B cell (primary cell): ENCODE results near the gene PLXNA3. TPM values are rescaled to one million over a fixed set of nuclear protein-coding genes. Genes with fewer than 3 reads are reported as not detected.

Source experiments
- ATAC-seq: fragments of 200-7000 bp; cut with Tn5 transposase; one replicate; pipeline ENCODE4 v1.10.0; 2021; ENCODE audit warnings: low read depth, mild to moderate bottlenecking, moderate number of reproducible peaks, moderate library complexity
- CTCF ChIA-PET: fragments of 350-600 bp; sonication (Branson Sonifier 250); formaldehyde crosslinking; loops from one replicate; lab custom pipeline; 2021; ENCODE audit warnings: antibody characterized with exemption, inconsistent platforms; lab: Charles Lee
- POLR2A ChIA-PET: fragments of 350-600 bp; sonication (Branson Sonifier 250); formaldehyde crosslinking; loops from one replicate; lab custom pipeline; 2021; ENCODE audit warnings: antibody characterized with exemption; lab: Charles Lee
- DNase-seq: peaks from one replicate; pipeline ENCODE4 v3.0.0; 2013
- H2AFZ ChIP-seq: 2 replicates; pipeline ENCODE4 v1.6.1; 2012; ENCODE audit warnings: mild to moderate bottlenecking, low read depth, low read length; ENCODE audit not compliant: insufficient read depth, poor library complexity, severe bottlenecking
- H3K27ac ChIP-seq, 2 donors: 1 replicate in 1 of 2; 2 replicates in 1 of 2; pipeline ENCODE4 v1.5.1; 2012 to 2013; ENCODE audit warnings: low read length in 2 of 2, mild to moderate bottlenecking in 2 of 2, moderate library complexity in 1 of 2
- H3K27me3 ChIP-seq, 4 experiments: fragments of 200-600 bp in 1 of 4; sonication (generic) in 1 of 4; replicated peaks in 1 of 4; 1 replicate in 2 of 4; 2 replicates in 2 of 4; pipeline versions ENCODE4 v1.6.1 to v1.7.0; 2013 to 2016; ENCODE audit warnings: low read length in 3 of 4, mild to moderate bottlenecking in 2 of 4, mixed read lengths in 1 of 4, moderate library complexity in 1 of 4; ENCODE audit not compliant: insufficient read depth in 4 of 4, control insufficient read depth in 3 of 4; ENCODE audit errors: control extremely low read depth in 1 of 4
- H3K36me3 ChIP-seq, 2 experiments: replicated peaks in 1 of 2; 1 replicate in 1 of 2; 2 replicates in 1 of 2; pipeline versions ENCODE4 v1.6.1 to v1.7.1; 2013; ENCODE audit warnings: low read length in 1 of 2; ENCODE audit not compliant: insufficient read depth in 2 of 2, control insufficient read depth in 1 of 2; ENCODE audit errors: control extremely low read depth in 1 of 2, extremely low read depth in 1 of 2
- H3K4me1 ChIP-seq, 2 donors: fragments of 200-600 bp in 1 of 2; sonication (generic) in 1 of 2; 1 replicate in 1 of 2; 2 replicates in 1 of 2; pipeline versions ENCODE4 v1.5.1 to v1.6.1; 2013 to 2017; ENCODE audit warnings: low read length in 2 of 2; ENCODE audit not compliant: control insufficient read depth in 2 of 2, insufficient read depth in 2 of 2
- H3K4me2 ChIP-seq: replicated peaks from 2 replicates; pipeline ENCODE3; 2012; ENCODE audit warnings: mild to moderate bottlenecking, low read depth, low read length; ENCODE audit not compliant: poor library complexity, severe bottlenecking
- H3K4me3 ChIP-seq, 5 experiments: fragments of 200-600 bp in 1 of 5; sonication (generic) in 1 of 5; 1 replicate in 3 of 5; 2 replicates in 2 of 5; pipeline versions ENCODE4 v1.5.1 to v1.7.0; 2011 to 2016; ENCODE audit warnings: low read length in 4 of 5, mild to moderate bottlenecking in 4 of 5, low read depth in 2 of 5, control low read depth in 1 of 5, moderate library complexity in 1 of 5; ENCODE audit not compliant: insufficient read depth in 1 of 5; ENCODE audit errors: control extremely low read depth in 1 of 5, extremely low read depth in 1 of 5
- H3K79me2 ChIP-seq: fragments of 200-600 bp; sonication (generic); one replicate; pipeline ENCODE4 v1.6.0; 2016; ENCODE audit warnings: low read length; ENCODE audit not compliant: control insufficient read depth, insufficient read depth
- H3K9ac ChIP-seq: fragments of 200-600 bp; sonication (generic); 2 replicates; pipeline ENCODE4 v1.6.1; 2017; ENCODE audit warnings: mild to moderate bottlenecking, low read length, moderate library complexity
- H3K9me3 ChIP-seq, 3 donors: one replicate each; pipeline versions ENCODE4 v1.6.1 to v1.7.1; 2013; ENCODE audit warnings: low read length in 2 of 3; ENCODE audit not compliant: control insufficient read depth in 2 of 3, insufficient read depth in 1 of 3; ENCODE audit errors: control extremely low read depth in 1 of 3
- H4K20me1 ChIP-seq: 2 replicates; pipeline ENCODE4 v1.6.0; 2012; ENCODE audit warnings: mild to moderate bottlenecking, low read length; ENCODE audit not compliant: insufficient read depth, control insufficient read depth, poor library complexity, severe bottlenecking
- H3K27ac Mint-ChIP-seq: one replicate; pipeline ENCODE4 v1.8.0; 2021; ENCODE audit warnings: mixed read lengths
- H3K27me3 Mint-ChIP-seq: one replicate; pipeline ENCODE4 v1.8.0; 2021; ENCODE audit warnings: mixed read lengths
- H3K4me1 Mint-ChIP-seq: one replicate; pipeline ENCODE4 v1.8.0; 2021; ENCODE audit warnings: mixed read lengths
- H3K4me3 Mint-ChIP-seq: one replicate; pipeline ENCODE4 v1.8.0; 2021; ENCODE audit warnings: mixed read lengths
- H3K9me3 Mint-ChIP-seq: one replicate; pipeline ENCODE4 v1.8.0; 2022; ENCODE audit warnings: mixed read lengths; ENCODE audit not compliant: insufficient read depth
- EZH2 ChIP-seq: IDR thresholded peaks from 2 replicates; pipeline ENCODE4 v1.6.1; 2012; ENCODE audit warnings: borderline replicate concordance, low read depth, mild to moderate bottlenecking, moderate library complexity, low read length; ENCODE audit not compliant: insufficient read depth, poor library complexity, severe bottlenecking
- WGBS: methylation state at CpG from one replicate; pipeline ENCODE4 v1.1.5; 2013; ENCODE audit warnings: missing lambda C conversion rate; ENCODE audit not compliant: insufficient coverage; 5-methylcytosine and 5-hydroxymethylcytosine counted together
- intact Hi-C: fragments of 100-400 bp; cut with micrococcal nuclease; formaldehyde crosslinking; loops from one replicate; pipeline ENCODE4 v1.10.0; 2022
- polyA plus RNA-seq: library from polyadenylated mRNA; depleted of rRNA; stranded (reverse); fragments of >200 nt; gene quantifications from 2 replicates; pipeline ENCODE4 v1.2.3, GENCODE V29; 2012
- total RNA-seq, 2 donors: library from RNA; stranded (reverse); fragments of 120-200 nt in 1 of 2; gene quantifications; 1 replicate in 1 of 2; 2 replicates in 1 of 2; pipeline versions ENCODE4 v1.2.3 to v1.2.4, GENCODE V29; 2013 to 2022
- TF ChIP-seq, protein P1 (sequence below): fragments of 200-600 bp; IDR thresholded peaks from one replicate; pipeline ENCODE4 v1.8.0; 2022; ENCODE audit warnings: antibody characterized with exemption, mild to moderate bottlenecking

Gene PLXNA3
- total and polyA plus RNA-seq, 2 donors (not counting 1 experiment from before 2014, with no cell fraction given) = 68.6 to 114 TPM

DNA sequence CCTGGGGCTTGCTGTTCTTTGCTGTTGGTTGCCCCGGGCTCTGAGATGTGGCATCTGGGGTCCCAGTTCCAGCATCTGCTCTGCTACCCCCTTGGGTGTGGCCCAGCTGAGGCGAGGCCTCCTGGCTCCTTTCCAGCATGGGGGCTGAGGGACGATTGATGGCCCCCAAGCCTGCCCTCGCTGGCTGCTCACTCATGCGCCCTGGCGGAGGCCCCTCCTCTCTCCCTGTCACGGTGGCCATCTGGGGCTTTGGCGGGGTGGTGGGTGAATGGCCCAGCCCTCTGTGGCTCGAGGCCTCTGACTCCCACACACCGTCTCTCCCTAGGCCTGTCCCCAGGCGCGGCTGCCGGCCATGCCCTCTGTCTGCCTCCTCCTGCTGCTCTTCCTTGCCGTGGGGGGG lies 1.8 kb downstream of the PLXNA3 start:
- Histone ChIP-seq H3K4me2 (peak overlapping the region; percentile 85), H3K79me2 (peaks cover 22% of the 10 kb centered on the region), H3K9me3 (no peaks in the 10 kb centered on the region), H4K20me1 (no peaks in the 10 kb centered on the region), H3K9ac (no peak overlapping the region), H3K4me3 (no peak overlapping the region), H3K27me3 (no peaks in the 10 kb centered on the region), H3K4me1 (peaks cover 6 to 18% of the 10 kb centered on the region in 2 donors), H2AFZ (no peak overlapping the region), H3K27ac (no peak overlapping the region), H3K36me3 (peaks cover 0 to 8% of the 10 kb centered on the region in 2 experiments)
- ChIA-PET POLR2A (interaction anchor here (1.3 to 2.2 kb wide), 3 partner anchors 17 to 62 kb away, joined by 3 to 7 read pairs (median 6); partner anchors contain the start of genes RPL10 and TAFAZZIN), CTCF (interaction anchor here (1.2 kb wide), 1 partner anchor 8 kb away, joined by 3 read pairs; no protein-coding TSS in a partner anchor)
- TF ChIP-seq EZH2 = no peak
- TF ChIP-seq, protein P1, sequence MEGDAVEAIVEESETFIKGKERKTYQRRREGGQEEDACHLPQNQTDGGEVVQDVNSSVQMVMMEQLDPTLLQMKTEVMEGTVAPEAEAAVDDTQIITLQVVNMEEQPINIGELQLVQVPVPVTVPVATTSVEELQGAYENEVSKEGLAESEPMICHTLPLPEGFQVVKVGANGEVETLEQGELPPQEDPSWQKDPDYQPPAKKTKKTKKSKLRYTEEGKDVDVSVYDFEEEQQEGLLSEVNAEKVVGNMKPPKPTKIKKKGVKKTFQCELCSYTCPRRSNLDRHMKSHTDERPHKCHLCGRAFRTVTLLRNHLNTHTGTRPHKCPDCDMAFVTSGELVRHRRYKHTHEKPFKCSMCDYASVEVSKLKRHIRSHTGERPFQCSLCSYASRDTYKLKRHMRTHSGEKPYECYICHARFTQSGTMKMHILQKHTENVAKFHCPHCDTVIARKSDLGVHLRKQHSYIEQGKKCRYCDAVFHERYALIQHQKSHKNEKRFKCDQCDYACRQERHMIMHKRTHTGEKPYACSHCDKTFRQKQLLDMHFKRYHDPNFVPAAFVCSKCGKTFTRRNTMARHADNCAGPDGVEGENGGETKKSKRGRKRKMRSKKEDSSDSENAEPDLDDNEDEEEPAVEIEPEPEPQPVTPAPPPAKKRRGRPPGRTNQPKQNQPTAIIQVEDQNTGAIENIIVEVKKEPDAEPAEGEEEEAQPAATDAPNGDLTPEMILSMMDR = no peak
- DNase-seq (no peak), ATAC-seq (no peak)
- Mint-ChIP-seq H3K4me3 (peak overlapping the region; percentile 59), H3K4me1 (peaks cover 14% of the 10 kb centered on the region), H3K27me3 (no peaks in the 10 kb centered on the region), H3K9me3 (no peaks in the 10 kb centered on the region), H3K27ac (peak overlapping the region; percentile 20)
- intact Hi-C loops = loop anchor here (5.0 kb wide), 3 partner anchors 32 to 57 kb away; partner anchors contain the start of genes FAM3A, SLC10A3 and TAFAZZIN
- 83% methylated on average over 5 of the region's 14 CpGs for WGBS

DNA sequence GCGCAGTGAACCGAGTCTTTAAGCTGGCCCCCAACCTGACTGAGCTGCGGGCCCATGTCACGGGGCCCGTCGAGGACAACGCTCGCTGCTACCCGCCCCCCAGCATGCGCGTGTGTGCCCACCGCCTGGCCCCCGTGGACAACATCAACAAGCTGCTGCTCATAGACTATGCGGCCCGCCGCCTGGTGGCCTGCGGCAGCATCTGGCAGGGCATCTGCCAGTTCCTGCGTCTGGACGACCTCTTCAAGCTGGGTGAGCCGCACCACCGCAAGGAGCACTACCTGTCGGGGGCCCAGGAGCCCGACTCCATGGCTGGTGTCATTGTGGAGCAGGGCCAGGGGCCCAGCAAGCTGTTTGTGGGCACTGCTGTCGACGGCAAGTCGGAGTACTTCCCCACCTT lies 2.2 kb downstream of the PLXNA3 start:
- Mint-ChIP-seq H3K4me3 (peak overlapping the region; percentile 59), H3K9me3 (no peaks in the 10 kb centered on the region), H3K27me3 (no peaks in the 10 kb centered on the region), H3K27ac (no peak overlapping the region), H3K4me1 (peaks cover 14% of the 10 kb centered on the region)
- no peak overlapping the region for H3K4me2 ChIP-seq
- peaks cover 0 to 8% of the 10 kb centered on the region in 2 experiments for H3K36me3 ChIP-seq
- ChIA-PET CTCF (interaction anchor here (1.2 kb wide), 1 partner anchor 9 kb away, joined by 3 read pairs; no protein-coding TSS in a partner anchor), POLR2A (no interaction called here)
- H3K79me2 ChIP-seq = peaks cover 22% of the 10 kb centered on the region
- H3K27me3 ChIP-seq = no peaks in the 10 kb centered on the region
- H4K20me1 ChIP-seq = no peaks in the 10 kb centered on the region
- H3K4me1 ChIP-seq = peaks cover 6 to 18% of the 10 kb centered on the region in 2 donors
- no peak overlapping the region for H2AFZ ChIP-seq
- no peak overlapping the region for H3K27ac ChIP-seq
- DNase-seq (no peak), ATAC-seq (no peak)
- TF ChIP-seq, protein P1 = no peak
- no peak for TF ChIP-seq EZH2
- no peak overlapping the region for H3K4me3 ChIP-seq
- intact Hi-C loops = no loop called here
- no peak overlapping the region for H3K9ac ChIP-seq
- no peaks in the 10 kb centered on the region for H3K9me3 ChIP-seq
- WGBS = 96% methylated on average over 22 of the region's 26 CpGs
